K562 (cell line): ENCODE data around the gene WDR81. TPM values are rescaled to one million over a fixed set of nuclear protein-coding genes. Genes with fewer than 3 reads are reported as not detected.
A peak's percentile ranks its signal among the peaks of the same experiment; 100 is the strongest.

Source experiments
- ARID3A ChIP-seq: IDR thresholded peaks from 2 replicates; pipeline ENCODE4 v1.6.1; 2012; ENCODE audit warnings: low read depth, low read length, improper control_type of control experiment, borderline replicate concordance
- KDM5B ChIP-seq: fragments of 200-600 bp; sonication (generic); IDR thresholded peaks from 2 replicates; pipeline ENCODE4 v1.6.1; 2012; ENCODE audit warnings: low read depth, mild to moderate bottlenecking, moderate library complexity, low read length, control low read depth, inconsistent platforms; ENCODE audit not compliant: insufficient replicate concordance
- MGA ChIP-seq: fragments of 450-650 bp; IDR thresholded peaks from 2 replicates; pipeline ENCODE4 v1.6.1; 2016; ENCODE audit warnings: mild to moderate bottlenecking, moderate library complexity
- MTA3 ChIP-seq: fragments of 450-650 bp; formaldehyde crosslinking; IDR thresholded peaks from 2 replicates; pipeline ENCODE4 v1.6.1; 2017; ENCODE audit warnings: mild to moderate bottlenecking, borderline replicate concordance
- POLR2A ChIP-seq: fragments of 450-650 bp; conservative IDR thresholded peaks from 2 replicates; pipeline ENCODE4 v1.6.1; 2016
- TFAP4 ChIP-seq: sonication (generic); formaldehyde crosslinking; IDR thresholded peaks from 2 replicates; pipeline ENCODE4 v1.8.0; 2022; ENCODE audit warnings: missing genetic modification reagents, mild to moderate bottlenecking, moderate library complexity, borderline replicate concordance
- ZNF592 ChIP-seq: fragments of 450-650 bp; IDR thresholded peaks from 2 replicates; pipeline ENCODE4 v1.6.1; 2017; ENCODE audit warnings: antibody characterized with exemption, mild to moderate bottlenecking
- ZNF655 ChIP-seq: fragments of 250-450 bp; sonication (Bioruptor Pico); IDR thresholded peaks from 2 replicates; pipeline ENCODE4 v1.5.0; 2021
- polyA plus RNA-seq, 8 experiments: library from polyadenylated mRNA; depleted of rRNA in 4 of 8; stranded (reverse) in 5 of 8; unstranded in 3 of 8; fragments of >200 nt; fragmentation: Nextera tagmentation in 2 of 8; fragmentation: Illumina TruSeq in 1 of 8; extraction: Ambion mirVana in 2 of 8; extraction: Trizol in 1 of 8; gene quantifications; 2 replicates each; pipeline versions ENCODE4 v1.2.1 to v1.2.3, GENCODE V29; 2011 to 2014; ENCODE audit warnings: inconsistent platforms in 1 of 8, missing spikeins in 1 of 8
- total RNA-seq, 7 experiments: library from RNA; depleted of rRNA in 6 of 7; stranded (reverse); fragments of >200 nt in 6 of 7; fragmentation: Illumina TruSeq in 2 of 7; extraction: Trizol in 2 of 7; gene quantifications; 2 replicates each; pipeline versions ENCODE4 v1.2.1 to v1.2.3, GENCODE V29; 2011 to 2021; ENCODE audit warnings: low replicate concordance in 1 of 7

The WDR81 gene
- total and polyA plus RNA-seq, 9 of the 15 experiments (the other 6 are each of a cell fraction or from before 2014, with no cell fraction given) = 0.01 to 17.1 (median 3.3) TPM

- TF ChIP-seq MGA = peak; percentile 55
- peak; percentile 59; the same call in 1 of the 2 replicates for TF ChIP-seq ZNF592
- TF ChIP-seq TFAP4 (CRISPR knock-in tag) = no peak
- TF ChIP-seq ZNF655 (CRISPR knock-in tag) = no peak
- TF ChIP-seq POLR2A = no peak
- no peak for TF ChIP-seq ARID3A
- TF ChIP-seq KDM5B = peak; percentile 60
- 0 out of 2 replicates have a peak, but pooled peaks have one; percentile 9 for TF ChIP-seq MTA3
These were observed 6.6 kb downstream of the WDR81 start (continued) for GRCh38 chr17:1731194-1731506.
